HG03575 (cell line): ENCODE results near the gene RNF220.
"Not testable (repeated sequence)": the region's sequence is repeated elsewhere in the genome, so short reads cannot be mapped to it uniquely, and the experiment has no call there.

Experiments used
- ATAC-seq: cut with Tn5 transposase; IDR thresholded peaks from one replicate; pipeline ENCODE4 v1.9.1; 2021; ENCODE audit not compliant: unreplicated experiment, insufficient number of reproducible peaks, low FRiP score; ENCODE audit errors: extremely low read depth

RNF220 gene

DNA sequence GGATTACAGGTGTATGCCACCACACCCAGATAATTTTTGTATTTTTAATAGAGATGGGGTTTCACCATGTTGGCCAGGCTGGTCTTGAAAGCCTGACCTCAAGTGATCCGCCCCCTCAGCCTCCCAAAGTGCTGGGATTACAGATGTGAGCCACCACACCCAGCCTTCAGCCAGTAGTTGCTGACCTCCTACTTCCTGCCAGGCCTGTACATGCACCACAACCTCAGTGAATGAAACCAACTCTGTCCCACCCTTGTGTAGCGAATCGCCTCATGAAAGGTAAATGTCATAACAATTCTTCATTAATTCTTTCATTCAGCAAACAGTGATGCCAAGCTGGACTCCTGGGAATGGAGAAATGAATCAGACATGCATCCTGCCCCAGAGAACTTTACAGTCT lies 155.6 kb downstream of the RNF220 start:
- not testable (repeated sequence) for ATAC-seq

DNA sequence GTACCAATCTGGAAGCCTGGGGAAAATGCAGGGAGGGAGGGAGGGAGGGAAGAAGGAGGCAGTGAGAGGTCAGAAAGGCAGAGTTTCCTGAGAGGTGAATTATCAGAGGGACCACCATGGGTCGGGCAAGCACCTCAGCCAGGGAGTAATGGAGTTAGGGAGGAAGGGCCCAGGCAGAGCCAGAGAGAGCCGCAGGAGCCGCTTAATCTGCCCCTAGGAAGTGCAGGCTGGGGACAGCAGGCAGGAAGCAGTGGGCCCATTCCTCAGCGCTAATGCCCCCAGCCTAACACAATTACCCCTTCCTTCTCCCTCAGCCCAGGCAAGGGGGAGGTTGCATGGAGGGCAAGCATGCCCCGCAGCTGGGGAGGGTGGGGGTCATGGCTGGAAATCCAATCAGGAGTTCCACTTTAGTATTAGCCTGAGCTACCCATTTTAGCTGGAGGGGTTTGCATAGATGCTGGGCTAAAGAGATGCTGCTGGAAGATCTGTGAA lies 160.2 kb downstream of the RNF220 start:
- no peak for ATAC-seq

DNA sequence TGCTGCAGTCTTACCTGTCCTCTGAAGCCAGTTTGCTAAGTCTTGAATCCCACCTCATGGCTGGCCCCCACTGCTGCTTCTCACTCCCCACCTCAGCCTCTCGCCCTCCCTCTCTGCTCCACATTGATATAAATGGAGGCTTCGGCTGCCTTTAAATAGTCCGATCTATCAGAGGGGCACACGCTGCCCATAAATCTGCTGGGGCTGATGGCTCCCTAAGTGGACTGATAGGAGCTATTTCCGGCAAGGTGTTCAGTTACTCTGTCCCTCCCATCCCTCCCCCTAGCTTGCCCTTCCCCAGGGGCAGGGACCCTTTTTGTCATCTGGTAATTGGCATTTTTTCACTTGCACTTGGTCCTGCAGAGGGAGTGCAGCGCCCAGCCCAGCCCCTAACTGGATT lies 160.8 kb downstream of the RNF220 start:
- ATAC-seq = no peak

DNA sequence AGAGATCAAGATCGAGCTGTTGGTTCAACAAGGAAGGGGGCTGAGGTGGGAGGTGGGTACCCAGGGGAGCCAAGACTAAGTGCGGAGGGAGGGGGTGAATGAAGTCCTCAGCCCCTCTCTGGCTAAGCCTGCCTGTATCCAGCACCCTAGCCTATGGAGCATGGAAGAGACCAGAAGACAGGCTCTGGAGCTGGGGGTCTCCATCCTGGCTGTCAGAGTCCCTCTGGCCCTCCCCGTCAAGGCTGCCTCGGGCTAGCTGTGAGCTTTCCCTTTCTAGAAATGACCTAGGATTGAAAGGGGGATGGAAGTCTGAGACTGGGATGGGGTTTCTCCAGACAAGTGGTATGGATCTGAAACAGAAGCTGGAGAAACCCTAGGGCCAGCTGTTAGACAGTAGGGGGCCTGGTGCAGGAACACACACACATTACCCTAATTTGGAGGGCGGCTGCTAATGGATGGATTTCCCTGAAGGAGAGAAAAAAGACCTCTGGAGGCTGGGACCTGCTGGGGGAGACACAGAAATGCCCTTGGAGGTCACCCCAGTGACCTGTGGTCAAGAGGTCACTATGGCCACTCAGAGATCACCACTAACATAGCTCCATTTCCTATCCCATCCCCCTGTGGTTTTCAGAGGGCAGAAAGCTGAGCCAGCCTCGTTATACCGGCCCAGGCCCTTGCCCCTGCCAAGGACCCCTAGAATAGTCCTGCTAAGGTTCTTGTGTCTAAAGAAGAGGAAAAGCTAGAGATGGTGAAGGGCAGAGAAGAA lies 161.4 kb downstream of the RNF220 start:
- no peak for ATAC-seq

DNA sequence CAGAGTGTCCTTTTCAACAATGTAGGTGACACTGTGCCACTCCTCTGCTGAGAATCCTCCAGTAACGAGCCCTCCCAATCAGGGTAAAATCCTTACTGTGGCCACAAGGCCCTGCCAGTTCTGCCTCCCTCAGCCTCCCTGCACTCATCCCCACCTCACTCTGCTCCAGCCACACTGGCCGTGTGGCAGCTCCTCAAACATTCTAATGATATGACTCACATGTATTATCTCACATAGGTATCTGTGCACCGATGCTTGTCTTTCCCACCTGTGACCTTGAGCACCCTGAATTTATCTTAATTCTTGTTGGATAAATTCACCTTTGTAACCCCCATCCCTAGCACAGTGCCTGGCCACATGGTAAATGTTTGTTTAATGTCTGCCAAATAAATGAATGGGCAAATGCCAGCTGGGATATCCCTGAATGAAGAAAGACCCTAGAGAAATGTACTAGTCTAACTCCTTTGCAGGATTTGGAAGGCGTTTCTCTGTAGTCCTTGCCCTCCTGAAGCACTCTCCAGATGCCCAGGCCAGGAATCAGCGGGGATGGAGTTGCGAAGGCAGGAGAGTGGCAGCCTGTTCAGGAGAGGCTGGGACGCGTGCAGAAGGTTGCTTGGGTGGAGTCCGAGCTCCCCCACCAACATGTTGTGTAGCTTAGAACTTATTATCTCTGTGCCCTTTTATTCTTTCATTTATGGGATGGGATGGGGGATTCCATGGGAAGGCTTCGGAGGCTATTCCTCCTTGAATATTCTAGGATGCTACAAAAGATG lies 163.3 kb downstream of the RNF220 start:
- ATAC-seq = no peak

DNA sequence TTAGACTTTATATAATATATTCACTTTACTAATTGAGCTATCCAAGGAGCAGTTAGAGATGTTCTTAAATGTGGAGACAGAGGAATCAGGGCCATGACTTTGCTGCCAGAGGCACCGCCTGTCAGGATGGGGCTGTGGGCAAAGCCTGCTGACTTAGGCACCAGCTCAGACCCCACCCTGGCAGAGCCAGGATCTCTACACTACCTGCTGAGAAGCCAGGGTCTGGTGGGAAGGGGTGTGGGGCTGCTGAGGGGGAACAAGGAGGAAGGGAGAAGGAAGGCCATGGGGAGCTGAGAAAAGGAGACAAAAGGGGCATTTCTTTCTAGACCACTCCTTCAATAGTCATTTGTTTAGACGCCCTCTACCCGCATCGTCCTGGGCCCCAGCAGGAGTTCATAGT lies 164.4 kb downstream of the RNF220 start:
- ATAC-seq = no peak

DNA sequence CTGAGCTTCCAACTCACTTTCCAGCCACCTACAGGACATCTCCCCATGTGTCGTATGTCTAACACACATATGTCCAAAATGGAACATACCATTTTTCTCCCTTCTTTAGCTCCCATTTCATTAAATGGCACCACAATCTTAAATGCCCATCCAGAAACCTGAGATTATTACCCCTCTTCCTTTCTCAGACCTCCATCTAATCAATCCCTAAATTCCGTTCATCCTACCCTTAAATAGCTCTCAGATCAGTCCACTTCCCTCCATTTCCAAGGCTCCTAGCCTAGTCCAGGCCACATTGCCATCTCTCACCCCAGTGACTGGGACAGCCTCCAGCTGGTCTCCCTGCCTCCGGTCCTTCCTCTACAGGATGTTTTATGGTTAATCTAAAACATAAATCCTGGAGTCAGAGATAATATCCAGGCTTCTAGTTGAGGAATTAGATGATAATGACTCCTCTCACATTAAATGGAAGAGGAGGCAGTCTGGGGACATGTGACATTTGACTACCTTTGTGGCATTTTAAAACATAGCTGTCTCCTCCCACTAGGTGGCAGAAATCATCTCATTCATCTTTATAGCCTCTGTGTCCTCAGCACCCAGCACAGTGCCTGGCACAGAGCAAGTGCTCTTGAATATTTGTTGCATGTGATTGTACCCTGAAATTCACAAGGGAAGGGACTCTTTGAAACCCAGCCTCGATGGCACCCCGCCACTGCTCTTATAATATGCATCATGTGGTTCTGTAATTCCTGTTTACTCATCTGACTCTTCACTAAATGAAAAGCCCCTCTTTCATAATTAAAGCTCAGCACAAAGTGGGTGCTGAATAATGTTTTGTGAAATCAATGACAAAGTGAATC lies 166.9 kb downstream of the RNF220 start:
- ATAC-seq = no peak

DNA sequence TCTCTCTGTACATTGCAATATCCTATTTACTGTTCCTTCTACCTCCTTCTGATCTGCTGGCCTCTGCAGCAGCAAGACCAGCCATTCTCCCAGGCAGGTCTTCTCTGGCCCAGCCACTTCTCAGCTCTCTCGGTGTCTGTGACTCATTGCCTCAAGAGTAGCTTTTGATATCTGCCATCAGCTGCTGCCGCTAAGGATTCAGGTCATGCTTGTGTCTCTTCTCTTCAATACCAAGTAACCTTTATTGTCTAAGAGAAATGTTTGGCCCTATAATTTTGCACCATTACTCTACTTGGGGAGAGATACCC lies 167.5 kb downstream of the RNF220 start:
- no peak for ATAC-seq

DNA sequence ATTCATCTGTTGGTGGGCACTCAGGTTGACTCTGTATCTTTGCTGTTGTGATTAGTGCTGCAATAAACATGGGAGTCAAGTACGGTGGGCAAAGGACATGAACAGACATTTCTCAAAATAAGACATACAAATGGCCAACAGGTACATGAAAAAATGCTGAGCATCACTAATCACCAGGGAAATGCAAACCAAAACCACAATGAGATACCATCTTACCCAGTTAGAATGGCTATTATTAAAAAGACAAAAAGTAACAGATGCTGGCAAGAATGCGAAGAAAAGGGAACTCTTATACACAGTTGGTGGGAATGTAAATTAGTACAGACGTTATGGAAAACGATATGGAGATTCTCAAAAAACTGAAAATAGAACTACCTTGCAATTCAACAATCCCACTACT lies 170.3 kb downstream of the RNF220 start:
- no peak for ATAC-seq

DNA sequence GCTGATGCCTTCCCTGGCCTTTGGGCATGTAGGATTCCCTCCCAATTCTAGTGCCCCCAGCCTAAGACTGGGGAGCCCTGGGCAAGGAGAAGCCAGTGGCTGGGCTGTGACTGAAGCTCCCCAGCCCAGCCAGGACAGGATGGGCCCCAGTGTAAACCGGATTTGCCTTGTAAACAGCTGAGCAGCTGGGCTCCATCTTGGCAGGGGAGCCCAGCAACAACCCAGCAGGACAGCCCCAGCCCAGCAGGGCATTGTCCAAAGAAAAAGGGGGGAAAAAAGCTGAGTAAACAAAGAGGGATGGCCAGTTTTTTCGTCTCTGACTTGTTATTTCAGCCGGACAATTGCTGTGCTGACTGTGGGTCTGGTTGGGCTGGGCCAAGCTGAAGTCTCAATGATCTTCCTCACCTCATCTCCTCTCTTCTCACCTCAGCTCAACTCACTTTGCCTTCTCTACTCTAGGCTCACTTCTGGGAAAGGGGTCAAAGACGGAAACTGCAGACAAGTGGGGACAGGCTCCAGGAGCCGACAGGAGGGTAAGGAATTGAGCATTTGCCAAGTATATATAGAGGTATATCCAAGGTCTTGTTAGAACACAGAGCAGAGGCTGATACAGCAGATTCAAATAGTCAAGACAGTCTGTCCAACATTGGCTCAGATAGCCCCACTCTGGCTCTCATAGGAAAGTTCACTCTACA lies 171.5 kb downstream of the RNF220 start:
- ATAC-seq = no peak

DNA sequence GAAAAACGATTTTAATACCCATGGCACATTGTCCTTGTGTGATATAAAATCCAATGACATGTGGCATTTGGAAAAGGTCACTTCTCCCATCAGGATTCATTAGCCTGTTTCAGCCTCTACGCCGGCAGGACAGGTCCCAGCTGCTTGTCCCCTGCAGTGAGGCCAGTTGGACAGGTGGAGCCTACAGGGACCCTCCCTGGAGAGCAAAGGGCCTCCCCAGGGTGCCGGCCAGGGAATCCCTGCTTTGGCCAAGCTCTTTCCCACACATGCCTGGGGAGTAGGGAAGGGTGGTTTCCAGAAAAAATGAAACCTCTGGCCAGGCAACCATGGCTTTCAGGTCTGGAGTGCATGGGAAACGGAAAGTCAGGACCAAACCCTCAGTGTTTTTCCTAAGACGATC lies 176.2 kb downstream of the RNF220 start:
- no peak for ATAC-seq

DNA sequence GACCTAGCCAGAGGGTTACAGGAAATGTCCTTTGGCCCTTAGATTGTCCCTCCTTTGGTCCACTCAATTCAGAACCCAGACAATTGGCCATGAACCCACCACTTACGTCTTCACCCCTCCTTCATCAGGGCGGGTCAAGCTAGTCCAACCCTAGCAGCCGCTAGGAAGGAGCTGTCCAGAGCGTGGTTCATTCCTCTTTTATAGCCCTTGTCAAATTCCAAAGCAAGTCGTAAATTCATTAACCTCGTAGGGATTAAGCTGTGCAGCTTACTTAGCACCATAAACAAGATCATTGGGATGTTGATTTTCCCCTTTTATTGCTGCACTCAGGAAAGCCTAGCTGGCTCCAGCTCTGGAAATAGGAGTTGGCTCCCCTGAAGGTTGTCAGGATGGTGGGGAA lies 179.1 kb downstream of the RNF220 start:
- no peak for ATAC-seq

DNA sequence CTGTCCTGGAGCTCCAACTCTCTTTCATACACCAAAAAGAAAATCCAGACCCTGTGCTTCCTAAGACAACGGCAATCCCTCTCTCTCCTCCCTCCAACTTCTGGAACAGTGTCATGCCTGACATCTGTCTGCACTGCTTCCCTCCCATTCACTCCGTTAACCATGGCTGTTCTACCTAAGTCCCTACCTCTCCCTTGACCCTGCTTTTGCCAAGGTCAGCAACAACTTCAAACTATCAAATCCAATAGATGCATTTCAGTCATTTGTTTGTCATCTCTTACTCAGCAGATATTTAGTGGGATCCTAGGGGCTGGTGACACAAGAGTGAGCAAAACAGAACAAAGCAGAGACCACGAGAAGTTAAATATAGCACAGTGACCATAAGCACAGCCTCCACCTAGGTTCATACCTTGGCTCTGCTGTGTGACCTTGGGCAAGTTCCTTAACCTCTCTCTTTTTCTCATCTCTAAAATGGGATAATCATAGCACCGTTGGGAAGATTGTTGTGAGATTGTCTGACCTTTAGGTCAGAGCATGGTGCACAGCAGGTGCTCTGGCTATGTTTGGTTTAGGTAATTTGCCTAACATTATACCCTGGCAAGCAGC lies 180.4 kb downstream of the RNF220 start:
- ATAC-seq = no peak

DNA sequence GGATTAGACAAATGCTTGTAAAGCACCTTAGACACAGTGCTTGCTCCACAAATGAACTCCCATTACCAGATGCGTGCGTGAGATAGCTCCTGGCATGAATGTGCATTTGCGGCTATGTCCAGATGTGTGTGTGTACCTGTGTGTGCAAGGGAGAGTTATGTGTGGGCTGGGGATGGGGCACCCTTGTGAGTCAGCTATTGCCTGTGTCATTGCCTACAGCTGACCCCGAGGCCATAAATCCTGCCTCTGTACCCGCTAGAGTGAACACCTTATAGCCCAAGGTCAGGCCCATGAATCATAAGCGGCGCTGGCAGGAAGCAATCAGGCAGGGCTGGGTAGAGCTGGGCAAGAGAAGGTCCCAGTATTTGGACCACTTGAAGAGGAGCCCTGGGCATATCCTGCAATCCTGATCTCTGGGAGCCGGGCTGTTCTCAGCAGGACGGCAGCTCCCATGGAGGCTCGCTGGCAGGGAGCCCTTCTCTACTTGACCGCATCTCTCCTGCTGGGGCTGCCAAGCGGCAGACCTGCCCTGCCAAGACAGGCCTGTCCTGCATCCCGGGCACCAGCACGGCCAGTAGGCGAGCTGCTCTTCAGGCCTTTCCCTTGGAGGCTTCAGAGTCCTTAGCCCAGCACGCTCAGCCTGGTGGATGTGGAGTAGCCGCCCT lies 182.9 kb downstream of the RNF220 start:
- no peak for ATAC-seq

DNA sequence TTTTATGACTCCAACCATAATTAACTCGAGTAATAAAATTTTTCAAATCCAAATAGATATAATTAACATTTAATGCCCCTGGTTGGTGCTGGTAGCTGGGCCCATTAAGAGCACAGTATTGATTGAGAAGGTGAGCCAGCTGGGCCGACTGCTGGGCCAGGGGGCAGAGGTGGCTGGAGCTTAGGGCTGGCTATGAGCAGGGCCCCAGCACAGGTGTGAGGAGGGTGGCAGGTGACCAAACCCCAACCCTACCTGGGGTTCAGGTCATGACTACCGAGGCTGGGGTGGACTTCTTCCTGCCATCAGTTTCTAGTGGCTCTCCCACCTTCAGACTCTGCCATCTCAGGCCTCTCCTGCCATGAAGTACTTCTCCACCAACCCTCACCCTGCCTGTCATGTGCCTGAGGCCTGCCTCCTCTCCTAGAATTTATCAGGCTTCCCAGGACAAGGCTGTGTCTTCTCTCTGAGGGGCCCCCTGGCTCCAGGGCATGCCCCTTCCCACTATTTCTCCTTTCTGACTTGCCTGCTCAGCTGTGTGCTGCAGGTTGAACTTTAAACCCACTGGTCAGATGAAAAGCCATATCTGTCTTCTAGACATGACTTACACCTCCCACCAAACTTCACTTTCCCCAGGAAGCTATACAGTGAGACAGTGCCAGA lies 183.6 kb downstream of the RNF220 start:
- no peak for ATAC-seq

DNA sequence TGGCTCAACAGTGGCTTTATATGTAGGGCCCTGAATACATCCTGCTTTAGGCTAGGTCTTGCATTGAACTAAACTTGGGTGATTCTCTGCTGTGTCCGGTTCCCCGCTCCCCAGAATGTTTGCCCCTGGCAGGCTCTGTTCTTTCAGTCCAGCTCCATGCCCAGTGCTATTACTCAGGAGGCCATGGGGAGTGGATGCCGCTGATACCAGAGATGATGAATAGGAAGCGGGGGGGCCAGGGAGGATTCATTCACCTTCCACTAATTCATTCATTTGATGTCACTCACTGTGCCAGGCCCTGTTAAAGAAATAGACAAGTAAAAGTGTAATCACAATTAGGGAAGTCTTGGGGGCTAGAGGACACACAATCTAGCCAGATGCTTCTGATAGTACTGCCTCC lies 185.4 kb downstream of the RNF220 start:
- no peak for ATAC-seq

DNA sequence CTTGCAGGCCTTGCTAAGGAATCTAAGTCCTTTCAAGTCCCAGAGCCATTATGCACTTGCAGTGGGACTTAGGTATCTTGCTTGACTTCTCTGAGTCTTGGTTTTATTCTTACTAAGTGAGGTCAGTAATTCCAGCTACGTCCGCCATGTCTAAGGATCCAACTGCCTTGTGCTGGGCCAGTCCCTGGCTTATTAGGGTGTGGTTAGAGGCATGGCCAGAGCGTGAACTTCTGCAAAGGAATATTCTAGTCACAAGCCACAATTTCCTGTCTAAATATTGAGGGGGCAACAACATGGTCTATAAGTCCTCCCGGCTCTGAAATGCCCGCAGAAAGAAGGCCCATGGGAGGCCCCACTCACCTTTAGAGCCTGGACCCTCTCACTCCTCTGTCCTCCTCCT lies 186.3 kb downstream of the RNF220 start:
- no peak for ATAC-seq
